ENCODE results near the gene RTN4R. TPM values are rescaled to one million over a fixed set of nuclear protein-coding genes. Genes with fewer than 3 reads are reported as not detected.
"Not testable (repeated sequence)": the region's sequence is repeated elsewhere in the genome, so short reads cannot be mapped to it uniquely, and the experiment has no call there.

RTN4R gene
- total and polyA plus RNA-seq, 2 donors from 2014 or later = 1.2 to 2.5 TPM

GRCh38 chr22:20279662-20280134 lies 11.6 kb upstream of the RTN4R start:
- H3K36me3 ChIP-seq (ENCODE audit: control insufficient read depth in 2 of 3, insufficient read depth in 3 of 3, low read length in 3 of 3) = no peaks in the 10 kb centered on the region
- H3K27me3 ChIP-seq (ENCODE audit: control insufficient read depth, insufficient read depth, low read length) = no peaks in the 10 kb centered on the region
- intact Hi-C loops (cut with DNase I) = no loop called here
- FAIRE-seq (no peak), DNase-seq (no peak)
- no peaks in the 10 kb centered on the region for H3K4me1 ChIP-seq (ENCODE audit: control insufficient read depth in 2 of 3, insufficient read depth in 2 of 3, low read depth in 1 of 3, low read length in 3 of 3)
- H3K9me3 ChIP-seq (ENCODE audit: control insufficient read depth in 2 of 3, insufficient read depth in 1 of 3, low read length in 3 of 3) = no peaks in the 10 kb centered on the region
- no peak overlapping the region for H3K4me3 ChIP-seq (ENCODE audit: low read length in 3 of 3)
- no peak overlapping the region for H3K9ac ChIP-seq (ENCODE audit: low read length in 3 of 3)
- no peak for TF ChIP-seq CTCF (IDR thresholded peaks at IDR 0.05; ENCODE audit: borderline replicate concordance, extremely low read depth, insufficient read depth)
- no peak overlapping the region for H3K27ac ChIP-seq (ENCODE audit: low read depth in 2 of 2, low read length in 2 of 2)

DNA sequence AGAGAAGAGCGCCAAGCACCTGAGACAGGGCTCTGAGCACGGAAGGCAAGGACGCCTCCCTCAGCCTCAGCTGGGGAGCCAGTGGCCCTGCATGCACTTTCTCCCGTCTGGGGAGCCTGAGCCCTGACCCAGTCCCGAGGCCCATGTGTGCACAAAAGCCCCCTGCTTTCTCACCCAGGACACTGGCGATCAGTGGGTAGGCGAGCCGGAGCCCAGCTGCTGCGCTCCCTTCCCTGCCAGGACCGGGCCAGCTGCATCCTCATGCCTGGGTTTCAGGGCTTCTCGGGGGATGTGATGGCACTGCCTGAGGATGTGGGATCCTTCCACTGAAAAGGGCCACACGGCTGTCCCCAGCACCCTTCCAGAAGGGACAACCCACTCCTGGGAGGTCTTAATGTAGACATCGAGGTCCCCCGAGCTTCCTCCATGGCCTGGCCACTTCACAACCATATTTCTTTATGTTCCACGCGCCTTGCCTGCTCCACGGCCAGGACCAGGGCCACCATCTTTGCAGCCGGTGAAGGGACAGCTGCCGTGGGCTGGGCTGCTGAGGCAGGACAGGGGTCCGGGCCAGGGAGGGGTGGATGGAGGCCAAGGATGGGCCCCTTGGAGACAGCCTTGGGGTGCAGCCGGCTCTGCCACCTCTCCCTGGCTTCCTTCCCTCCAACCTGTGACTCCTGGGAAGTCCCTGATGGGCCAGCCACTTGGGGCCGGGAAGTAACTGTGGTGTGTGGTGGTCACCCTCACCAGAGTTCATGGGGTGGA lies 10.8 kb upstream of the RTN4R start:
- intact Hi-C loops (cut with DNase I); H3K4me1 ChIP-seq (ENCODE audit: control insufficient read depth in 2 of 3, insufficient read depth in 2 of 3, low read depth in 1 of 3, low read length in 3 of 3); H3K9ac ChIP-seq (ENCODE audit: low read length in 3 of 3); H3K4me3 ChIP-seq (ENCODE audit: low read length in 3 of 3); H3K27ac ChIP-seq (ENCODE audit: low read depth in 2 of 2, low read length in 2 of 2); H3K9me3 ChIP-seq (ENCODE audit: control insufficient read depth in 2 of 3, insufficient read depth in 1 of 3, low read length in 3 of 3); H3K27me3 ChIP-seq (ENCODE audit: control insufficient read depth, insufficient read depth, low read length); H3K36me3 ChIP-seq (ENCODE audit: control insufficient read depth in 2 of 3, insufficient read depth in 3 of 3, low read length in 3 of 3); FAIRE-seq; DNase-seq: not testable (repeated sequence)

DNA sequence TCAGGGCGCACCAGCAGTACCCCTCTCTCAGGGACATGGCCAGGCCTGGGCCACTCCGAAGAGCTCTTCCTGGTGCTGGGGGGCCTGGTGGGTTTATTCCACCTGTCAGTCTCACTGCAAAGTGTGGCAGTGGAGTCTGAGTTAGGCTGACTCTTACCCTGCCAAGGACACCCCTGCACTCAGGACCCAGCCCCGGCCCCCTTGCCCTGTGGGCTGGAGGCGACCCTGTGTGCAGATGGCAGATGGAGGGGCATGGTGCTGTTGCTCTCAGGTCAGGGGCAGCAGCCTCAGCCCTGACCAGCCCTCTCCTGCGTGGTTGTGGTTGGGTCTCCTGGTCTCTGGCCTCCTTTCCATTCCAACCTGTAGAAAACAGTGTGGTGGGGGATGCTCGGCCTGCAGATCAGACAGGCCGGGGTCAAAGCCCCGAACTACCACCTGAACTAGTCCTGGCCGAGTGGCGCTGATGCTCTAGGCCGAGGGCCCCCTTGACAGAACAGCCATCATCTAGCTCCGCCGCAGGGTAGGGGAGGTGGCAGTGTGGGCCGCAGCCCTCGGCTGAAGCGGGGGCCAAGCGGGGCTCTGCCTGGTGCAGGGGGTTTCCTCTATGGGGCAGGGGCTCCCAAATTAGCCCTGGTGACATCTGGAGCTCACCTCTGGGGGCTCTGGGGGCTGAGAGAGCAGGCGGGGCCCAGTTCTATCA lies 10.0 kb upstream of the RTN4R start:
- intact Hi-C loops (cut with DNase I); DNase-seq; H3K4me1 ChIP-seq (ENCODE audit: control insufficient read depth in 2 of 3, insufficient read depth in 2 of 3, low read depth in 1 of 3, low read length in 3 of 3); H3K36me3 ChIP-seq (ENCODE audit: control insufficient read depth in 2 of 3, insufficient read depth in 3 of 3, low read length in 3 of 3); H3K4me3 ChIP-seq (ENCODE audit: low read length in 3 of 3); H3K9me3 ChIP-seq (ENCODE audit: control insufficient read depth in 2 of 3, insufficient read depth in 1 of 3, low read length in 3 of 3); FAIRE-seq; H3K27ac ChIP-seq (ENCODE audit: low read depth in 2 of 2, low read length in 2 of 2); H3K9ac ChIP-seq (ENCODE audit: low read length in 3 of 3); H3K27me3 ChIP-seq (ENCODE audit: control insufficient read depth, insufficient read depth, low read length): not testable (repeated sequence)

- intact Hi-C loops (cut with DNase I) = no loop called here
- no peak overlapping the region for H3K27ac ChIP-seq (ENCODE audit: low read depth in 2 of 2, low read length in 2 of 2)
- no peaks in the 10 kb centered on the region for H3K27me3 ChIP-seq (ENCODE audit: control insufficient read depth, insufficient read depth, low read length)
- TF ChIP-seq CTCF (IDR thresholded peaks at IDR 0.05; ENCODE audit: borderline replicate concordance, extremely low read depth, insufficient read depth) = no peak
- FAIRE-seq (no peak), DNase-seq (no peak)
- no peaks in the 10 kb centered on the region for H3K36me3 ChIP-seq (ENCODE audit: control insufficient read depth in 2 of 3, insufficient read depth in 3 of 3, low read length in 3 of 3)
- H3K9me3 ChIP-seq (ENCODE audit: control insufficient read depth in 2 of 3, insufficient read depth in 1 of 3, low read length in 3 of 3) = no peaks in the 10 kb centered on the region
- no peaks in the 10 kb centered on the region for H3K4me1 ChIP-seq (ENCODE audit: control insufficient read depth in 2 of 3, insufficient read depth in 2 of 3, low read depth in 1 of 3, low read length in 3 of 3)
- no peak overlapping the region for H3K9ac ChIP-seq (ENCODE audit: low read length in 3 of 3)
- H3K4me3 ChIP-seq (ENCODE audit: low read length in 3 of 3) = no peak overlapping the region
Measured at GRCh38 chr22:20276468-20276867, 8.3 kb upstream of the RTN4R start.
